Eye (tissue), 1 donor: ENCODE measurements around the gene GPC4.
"Not testable (repeated sequence)": the region's sequence is repeated elsewhere in the genome, so short reads cannot be mapped to it uniquely, and the experiment has no call there.

Experiments used
- DNase-seq: peaks from one replicate; pipeline ENCODE4 v3.0.0-alpha.2; 2015

The GPC4 gene

GRCh38 chrX:133302775-133303445 is 112.4 kb downstream of the GPC4 start:
- no peak for DNase-seq

- DNase-seq: peak; percentile 8
Observed at GRCh38 chrX:133300591-133300990, 114.7 kb downstream of the GPC4 start.

- DNase-seq: no peak
Observed at GRCh38 chrX:133297284-133297683, 118.0 kb downstream of the GPC4 start.

GRCh38 chrX:133294126-133294525 is 121.2 kb downstream of the GPC4 start:
- DNase-seq: no peak

DNA sequence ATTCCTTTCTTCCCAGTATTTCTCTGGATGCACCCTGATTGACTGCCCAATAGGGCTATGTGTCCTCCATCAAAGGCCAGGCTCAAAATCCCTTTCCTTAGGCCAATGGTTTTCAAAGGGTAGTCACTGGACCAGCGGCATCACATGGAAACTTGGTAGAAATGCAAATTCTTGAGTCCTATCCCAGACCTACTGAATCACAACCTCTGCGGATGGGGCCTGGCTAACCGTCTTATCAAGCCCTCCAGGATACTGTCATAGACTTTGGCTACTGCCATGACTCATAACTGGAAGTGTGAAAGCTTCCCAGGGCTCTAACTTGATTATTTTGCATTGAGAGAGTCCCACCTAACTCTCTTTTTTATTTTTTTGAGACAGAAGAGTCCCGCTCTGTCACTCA is 125.2 kb downstream of the GPC4 start:
- DNase-seq: no peak

DNA sequence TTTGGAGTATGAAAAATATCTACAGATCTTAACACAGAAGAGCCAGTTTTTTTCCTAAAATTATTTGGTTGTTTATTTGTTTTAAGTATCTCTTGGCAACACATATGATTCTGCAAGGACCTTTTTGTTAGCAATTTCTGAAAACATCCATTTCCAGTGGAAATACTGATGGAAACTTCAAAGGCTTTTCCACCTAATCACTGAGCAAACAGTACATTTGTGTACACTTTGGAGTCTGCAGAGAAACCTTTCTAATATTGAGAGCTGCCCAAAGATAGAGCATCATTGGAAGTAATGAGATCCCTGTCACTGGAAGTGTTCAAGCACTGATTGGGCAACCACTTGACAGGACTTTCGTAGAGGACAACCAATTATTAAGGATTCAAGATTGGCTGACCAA is 127.4 kb downstream of the GPC4 start:
- DNase-seq: no peak

DNA sequence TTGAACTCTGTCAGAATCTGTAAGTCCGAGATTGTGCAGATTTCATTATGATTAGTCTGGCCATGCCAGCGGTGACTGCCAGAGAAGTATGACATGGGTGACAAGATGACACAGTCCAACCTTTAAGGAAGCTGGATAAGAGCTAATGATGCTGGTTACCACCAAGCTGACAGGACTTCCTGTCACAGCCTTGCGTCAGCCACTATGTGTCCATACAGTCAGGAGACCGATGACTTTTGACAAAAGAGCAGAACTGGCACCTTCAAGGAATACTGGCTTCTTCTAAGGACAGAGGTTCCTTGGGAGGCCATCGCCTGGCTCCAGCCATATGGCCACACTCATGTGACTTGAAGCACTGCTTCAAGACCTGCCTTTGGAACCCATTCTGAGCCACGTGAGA is 129.9 kb downstream of the GPC4 start:
- DNase-seq: no peak

GRCh38 chrX:133279112-133279730 is 136.1 kb downstream of the GPC4 start:
- DNase-seq: not testable (repeated sequence)

GRCh38 chrX:133273180-133273579 is 142.1 kb downstream of the GPC4 start:
- DNase-seq: no peak

DNA sequence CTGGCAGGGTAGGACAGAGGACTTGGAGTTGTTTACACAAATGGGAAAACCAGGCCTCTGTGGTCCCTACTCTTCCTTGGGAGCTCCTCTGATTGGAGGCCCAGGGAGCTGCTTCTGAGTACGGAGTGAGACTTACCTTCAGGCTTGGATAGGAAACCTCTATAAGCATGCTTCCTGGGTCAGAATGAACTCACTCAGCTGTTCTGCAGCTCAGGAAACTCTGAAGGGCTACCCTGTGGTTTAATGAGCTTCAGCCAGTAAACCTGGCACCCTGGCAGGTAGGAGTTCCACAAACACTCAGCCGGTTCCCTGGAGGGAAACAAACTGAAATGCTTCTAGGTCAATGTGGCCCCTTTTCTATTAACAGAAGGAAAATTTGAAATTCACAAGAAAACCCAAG is 146.1 kb downstream of the GPC4 start:
- no peak for DNase-seq

GRCh38 chrX:133267621-133268020 is 147.7 kb downstream of the GPC4 start:
- DNase-seq: no peak

GRCh38 chrX:133265331-133265730 is 150.0 kb downstream of the GPC4 start:
- peak; percentile 74 for DNase-seq

DNA sequence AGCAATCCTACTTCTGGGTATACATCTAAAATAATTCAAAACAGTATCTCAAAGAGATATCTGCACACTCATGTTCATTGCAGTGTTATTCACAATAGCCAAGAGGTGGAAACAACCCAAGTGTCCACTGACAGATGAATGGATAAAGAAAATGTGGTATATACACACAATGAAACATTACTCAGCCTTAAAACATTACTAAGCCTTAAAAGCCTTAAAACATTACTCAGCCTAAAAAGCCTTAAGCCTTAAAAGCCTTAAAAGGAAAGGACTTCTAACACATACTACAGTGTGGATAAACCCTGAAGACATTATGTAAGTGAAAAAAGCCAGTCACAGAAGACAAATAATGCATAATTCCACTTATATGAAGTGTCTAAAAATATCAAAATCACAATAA is 156.8 kb downstream of the GPC4 start:
- DNase-seq: no peak

DNA sequence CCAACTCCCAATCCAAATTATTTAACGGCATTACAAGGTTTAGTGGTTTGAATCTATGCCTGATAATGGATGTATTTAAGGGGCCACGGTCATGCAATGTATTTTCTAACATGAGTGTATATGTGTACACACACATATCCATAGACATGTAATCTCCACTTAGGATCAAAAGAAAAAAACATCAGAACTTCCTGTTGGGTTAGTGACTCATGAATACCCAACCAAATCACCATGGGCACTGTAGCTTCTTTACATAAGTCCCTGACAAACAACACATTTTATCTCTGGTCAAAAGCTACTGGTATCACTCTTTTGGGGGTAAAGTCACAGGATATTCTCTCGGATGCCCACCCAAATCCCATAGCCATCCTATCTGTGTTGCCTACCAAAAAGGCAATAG is 160.6 kb downstream of the GPC4 start:
- DNase-seq: no peak

DNA sequence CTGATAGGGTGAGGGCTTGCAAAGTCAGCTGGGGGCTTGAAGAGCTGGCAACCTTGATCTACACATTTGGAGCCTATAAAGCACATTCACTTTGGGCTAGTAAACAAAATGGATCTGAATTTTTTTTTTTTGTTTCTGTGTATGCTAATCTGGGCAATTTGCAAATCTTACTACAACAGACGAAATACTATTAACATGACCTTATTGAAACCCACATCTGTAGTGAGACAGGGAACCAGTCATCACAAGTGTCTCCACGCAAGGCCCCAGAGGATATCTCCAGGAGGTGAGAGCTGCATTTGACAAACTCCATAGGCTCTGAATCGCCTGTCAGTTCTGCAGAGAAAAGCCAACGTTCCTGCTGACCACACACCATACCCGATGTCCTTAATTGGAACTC is 164.1 kb downstream of the GPC4 start:
- no peak for DNase-seq

- DNase-seq: peak; percentile 42
Observed at GRCh38 chrX:133250184-133251100, 164.8 kb downstream of the GPC4 start.
